Measurements from ENCODE around the gene FGGY.

Gene FGGY

GRCh38 chr1:59316497-59317128 lies 19.7 kb downstream of the FGGY start:
- no peak for DNase-seq

GRCh38 chr1:59317343-59317742 lies 20.4 kb downstream of the FGGY start:
- no peak for DNase-seq

- no peak for DNase-seq
Measured at GRCh38 chr1:59317780-59318179, 20.9 kb downstream of the FGGY start.

- DNase-seq = no peak
Measured at GRCh38 chr1:59318271-59318860, 21.5 kb downstream of the FGGY start.

GRCh38 chr1:59322394-59322793 lies 25.5 kb downstream of the FGGY start:
- no peak for DNase-seq

- no peak for DNase-seq
Measured at GRCh38 chr1:59322814-59323213, 25.9 kb downstream of the FGGY start.

GRCh38 chr1:59323879-59324278 lies 27.0 kb downstream of the FGGY start:
- no peak for DNase-seq

GRCh38 chr1:59328353-59328752 lies 31.5 kb downstream of the FGGY start:
- no peak for DNase-seq

GRCh38 chr1:59329412-59330053 lies 32.6 kb downstream of the FGGY start:
- no peak for DNase-seq

- DNase-seq = no peak
Measured at GRCh38 chr1:59331686-59332620, 35.1 kb downstream of the FGGY start.

- DNase-seq = peak; percentile 78
Measured at GRCh38 chr1:59332983-59333382, 36.1 kb downstream of the FGGY start.

- no peak for DNase-seq
Measured at GRCh38 chr1:59333626-59334277, 36.9 kb downstream of the FGGY start.

GRCh38 chr1:59340411-59341307 lies 43.8 kb downstream of the FGGY start:
- DNase-seq = no peak

- DNase-seq = peak; percentile 24
Measured at GRCh38 chr1:59342801-59343575, 46.1 kb downstream of the FGGY start.

- no peak for DNase-seq
Measured at GRCh38 chr1:59343576-59343840, 46.6 kb downstream of the FGGY start.

- DNase-seq = no peak
Measured at GRCh38 chr1:59345221-59345620, 48.3 kb downstream of the FGGY start.

- no peak for DNase-seq
Measured at GRCh38 chr1:59346429-59346828, 49.5 kb downstream of the FGGY start.

GRCh38 chr1:59349101-59349500 lies 52.2 kb downstream of the FGGY start:
- DNase-seq = no peak

GRCh38 chr1:59350521-59350920 lies 53.6 kb downstream of the FGGY start:
- peak; percentile 67 for DNase-seq

- no peak for DNase-seq
Measured at GRCh38 chr1:59352065-59352464, 55.2 kb downstream of the FGGY start.

GRCh38 chr1:59353453-59353852 lies 56.6 kb downstream of the FGGY start:
- no peak for DNase-seq
